K562 (cell line): ENCODE measurements around the gene ASB7. TPM values are rescaled to one million over a fixed set of nuclear protein-coding genes. Genes with fewer than 3 reads are reported as not detected.

Experiments used
- RBM39 ChIP-seq: fragments of 200-400 bp; formaldehyde crosslinking; optimal IDR thresholded peaks from 2 replicates; pipeline ENCODE3; 2018; ENCODE audit warnings: low read depth, low read length
- polyA plus RNA-seq, 8 experiments: library from polyadenylated mRNA; depleted of rRNA in 4 of 8; stranded (reverse) in 5 of 8; unstranded in 3 of 8; fragments of >200 nt; fragmentation: Nextera tagmentation in 2 of 8; fragmentation: Illumina TruSeq in 1 of 8; extraction: Ambion mirVana in 2 of 8; extraction: Trizol in 1 of 8; gene quantifications; 2 replicates each; pipeline versions ENCODE4 v1.2.1 to v1.2.3, GENCODE V29; 2011 to 2014; ENCODE audit warnings: inconsistent platforms in 1 of 8, missing spikeins in 1 of 8
- total RNA-seq, 7 experiments: library from RNA; depleted of rRNA in 6 of 7; stranded (reverse); fragments of >200 nt in 6 of 7; fragmentation: Illumina TruSeq in 2 of 7; extraction: Trizol in 2 of 7; gene quantifications; 2 replicates each; pipeline versions ENCODE4 v1.2.1 to v1.2.3, GENCODE V29; 2011 to 2021; ENCODE audit warnings: low replicate concordance in 1 of 7
- TF ChIP-seq, protein P1 (sequence below): fragments of 450-650 bp; IDR thresholded peaks from 2 replicates; pipeline ENCODE4 v1.6.1; 2016; ENCODE audit warnings: low read depth

ASB7 gene
- total and polyA plus RNA-seq, 9 of the 15 experiments (the other 6 are each of a cell fraction or from before 2014, with no cell fraction given) = 1.8 to 10.1 (median 6.8) TPM

DNA sequence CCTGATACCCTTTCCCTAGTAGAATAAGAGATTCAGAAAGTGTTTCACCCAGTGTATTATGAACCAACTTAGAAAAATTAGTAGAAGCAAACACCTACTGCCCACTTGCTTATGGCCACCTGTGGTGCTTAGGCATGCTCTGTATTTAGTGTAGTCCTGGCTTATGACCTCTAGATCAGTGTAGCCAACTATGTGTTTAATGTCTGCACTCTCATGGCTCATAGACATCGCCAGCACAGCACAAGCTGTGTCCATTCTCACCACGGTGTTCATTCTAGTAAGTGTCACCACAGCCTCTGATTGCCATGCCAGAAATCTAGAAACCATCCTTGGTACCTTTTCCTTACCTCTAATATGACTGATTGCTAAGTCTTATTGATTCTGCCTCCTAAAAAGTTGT lies 14.3 kb downstream of the ASB7 start (continued):
- TF ChIP-seq, protein P1, sequence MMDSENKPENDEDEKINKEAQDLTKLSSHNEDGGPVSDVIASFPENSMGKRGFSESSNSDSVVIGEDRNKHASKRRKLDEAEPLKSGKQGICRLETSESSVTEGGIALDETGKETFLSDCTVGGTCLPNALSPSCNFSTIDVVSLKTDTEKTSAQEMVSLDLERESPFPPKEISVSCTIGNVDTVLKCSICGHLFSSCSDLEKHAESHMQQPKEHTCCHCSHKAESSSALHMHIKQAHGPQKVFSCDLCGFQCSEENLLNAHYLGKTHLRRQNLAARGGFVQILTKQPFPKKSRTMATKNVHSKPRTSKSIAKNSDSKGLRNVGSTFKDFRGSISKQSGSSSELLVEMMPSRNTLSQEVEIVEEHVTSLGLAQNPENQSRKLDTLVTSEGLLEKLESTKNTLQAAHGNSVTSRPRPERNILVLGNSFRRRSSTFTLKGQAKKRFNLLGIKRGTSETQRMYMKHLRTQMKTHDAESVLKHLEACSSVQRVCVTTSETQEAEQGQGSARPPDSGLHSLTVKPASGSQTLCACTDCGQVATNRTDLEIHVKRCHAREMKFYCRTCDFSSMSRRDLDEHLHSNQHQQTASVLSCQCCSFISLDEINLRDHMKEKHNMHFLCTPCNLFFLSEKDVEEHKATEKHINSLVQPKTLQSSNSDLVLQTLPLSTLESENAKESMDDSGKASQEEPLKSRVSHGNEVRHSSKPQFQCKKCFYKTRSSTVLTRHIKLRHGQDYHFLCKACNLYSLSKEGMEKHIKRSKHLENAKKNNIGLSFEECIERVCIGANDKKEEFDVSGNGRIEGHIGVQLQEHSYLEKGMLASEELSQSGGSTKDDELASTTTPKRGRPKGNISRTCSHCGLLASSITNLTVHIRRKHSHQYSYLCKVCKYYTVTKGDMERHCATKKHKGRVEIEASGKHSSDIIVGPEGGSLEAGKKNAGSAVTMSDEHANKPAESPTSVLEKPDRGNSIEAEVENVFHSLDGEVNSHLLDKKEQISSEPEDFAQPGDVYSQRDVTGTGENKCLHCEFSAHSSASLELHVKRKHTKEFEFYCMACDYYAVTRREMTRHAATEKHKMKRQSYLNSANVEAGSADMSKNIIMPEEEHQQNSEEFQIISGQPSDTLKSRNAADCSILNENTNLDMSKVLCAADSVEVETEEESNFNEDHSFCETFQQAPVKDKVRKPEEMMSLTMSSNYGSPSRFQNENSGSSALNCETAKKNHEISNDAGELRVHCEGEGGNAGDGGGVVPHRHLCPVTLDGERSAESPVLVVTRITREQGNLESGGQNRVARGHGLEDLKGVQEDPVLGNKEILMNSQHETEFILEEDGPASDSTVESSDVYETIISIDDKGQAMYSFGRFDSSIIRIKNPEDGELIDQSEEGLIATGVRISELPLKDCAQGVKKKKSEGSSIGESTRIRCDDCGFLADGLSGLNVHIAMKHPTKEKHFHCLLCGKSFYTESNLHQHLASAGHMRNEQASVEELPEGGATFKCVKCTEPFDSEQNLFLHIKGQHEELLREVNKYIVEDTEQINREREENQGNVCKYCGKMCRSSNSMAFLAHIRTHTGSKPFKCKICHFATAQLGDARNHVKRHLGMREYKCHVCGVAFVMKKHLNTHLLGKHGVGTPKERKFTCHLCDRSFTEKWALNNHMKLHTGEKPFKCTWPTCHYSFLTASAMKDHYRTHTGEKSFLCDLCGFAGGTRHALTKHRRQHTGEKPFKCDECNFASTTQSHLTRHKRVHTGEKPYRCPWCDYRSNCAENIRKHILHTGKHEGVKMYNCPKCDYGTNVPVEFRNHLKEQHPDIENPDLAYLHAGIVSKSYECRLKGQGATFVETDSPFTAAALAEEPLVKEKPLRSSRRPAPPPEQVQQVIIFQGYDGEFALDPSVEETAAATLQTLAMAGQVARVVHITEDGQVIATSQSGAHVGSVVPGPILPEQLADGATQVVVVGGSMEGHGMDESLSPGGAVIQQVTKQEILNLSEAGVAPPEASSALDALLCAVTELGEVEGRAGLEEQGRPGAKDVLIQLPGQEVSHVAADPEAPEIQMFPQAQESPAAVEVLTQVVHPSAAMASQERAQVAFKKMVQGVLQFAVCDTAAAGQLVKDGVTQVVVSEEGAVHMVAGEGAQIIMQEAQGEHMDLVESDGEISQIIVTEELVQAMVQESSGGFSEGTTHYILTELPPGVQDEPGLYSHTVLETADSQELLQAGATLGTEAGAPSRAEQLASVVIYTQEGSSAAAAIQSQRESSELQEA = no peak
- TF ChIP-seq RBM39 = no peak
